ENCODE results near the gene PRSS23.

- TF ChIP-seq, protein P1, sequence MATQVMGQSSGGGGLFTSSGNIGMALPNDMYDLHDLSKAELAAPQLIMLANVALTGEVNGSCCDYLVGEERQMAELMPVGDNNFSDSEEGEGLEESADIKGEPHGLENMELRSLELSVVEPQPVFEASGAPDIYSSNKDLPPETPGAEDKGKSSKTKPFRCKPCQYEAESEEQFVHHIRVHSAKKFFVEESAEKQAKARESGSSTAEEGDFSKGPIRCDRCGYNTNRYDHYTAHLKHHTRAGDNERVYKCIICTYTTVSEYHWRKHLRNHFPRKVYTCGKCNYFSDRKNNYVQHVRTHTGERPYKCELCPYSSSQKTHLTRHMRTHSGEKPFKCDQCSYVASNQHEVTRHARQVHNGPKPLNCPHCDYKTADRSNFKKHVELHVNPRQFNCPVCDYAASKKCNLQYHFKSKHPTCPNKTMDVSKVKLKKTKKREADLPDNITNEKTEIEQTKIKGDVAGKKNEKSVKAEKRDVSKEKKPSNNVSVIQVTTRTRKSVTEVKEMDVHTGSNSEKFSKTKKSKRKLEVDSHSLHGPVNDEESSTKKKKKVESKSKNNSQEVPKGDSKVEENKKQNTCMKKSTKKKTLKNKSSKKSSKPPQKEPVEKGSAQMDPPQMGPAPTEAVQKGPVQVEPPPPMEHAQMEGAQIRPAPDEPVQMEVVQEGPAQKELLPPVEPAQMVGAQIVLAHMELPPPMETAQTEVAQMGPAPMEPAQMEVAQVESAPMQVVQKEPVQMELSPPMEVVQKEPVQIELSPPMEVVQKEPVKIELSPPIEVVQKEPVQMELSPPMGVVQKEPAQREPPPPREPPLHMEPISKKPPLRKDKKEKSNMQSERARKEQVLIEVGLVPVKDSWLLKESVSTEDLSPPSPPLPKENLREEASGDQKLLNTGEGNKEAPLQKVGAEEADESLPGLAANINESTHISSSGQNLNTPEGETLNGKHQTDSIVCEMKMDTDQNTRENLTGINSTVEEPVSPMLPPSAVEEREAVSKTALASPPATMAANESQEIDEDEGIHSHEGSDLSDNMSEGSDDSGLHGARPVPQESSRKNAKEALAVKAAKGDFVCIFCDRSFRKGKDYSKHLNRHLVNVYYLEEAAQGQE (IDR thresholded peaks at IDR 0.05; ENCODE audit: low read depth), result no peak
- no peak for TF ChIP-seq EP300 (IDR thresholded peaks at IDR 0.05; ENCODE audit: borderline replicate concordance)
- TF ChIP-seq YY1 (IDR thresholded peaks at IDR 0.05; ENCODE audit: low read depth), result no peak
- TF ChIP-seq TAF1 (IDR thresholded peaks at IDR 0.05; ENCODE audit: low read depth), result no peak
- no peak for TF ChIP-seq FOXM1 (IDR thresholded peaks at IDR 0.05; ENCODE audit: borderline replicate concordance, low read depth)
- TF ChIP-seq TCF12 (IDR thresholded peaks at IDR 0.05; ENCODE audit: low read depth), result no peak
- no peak for TF ChIP-seq NFIC (IDR thresholded peaks at IDR 0.05)
- TF ChIP-seq, protein P2, sequence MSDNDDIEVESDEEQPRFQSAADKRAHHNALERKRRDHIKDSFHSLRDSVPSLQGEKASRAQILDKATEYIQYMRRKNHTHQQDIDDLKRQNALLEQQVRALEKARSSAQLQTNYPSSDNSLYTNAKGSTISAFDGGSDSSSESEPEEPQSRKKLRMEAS (IDR thresholded peaks at IDR 0.05), result no peak
- TF ChIP-seq USF1 (IDR thresholded peaks at IDR 0.05), result no peak
- no peak for TF ChIP-seq RAD21 (IDR thresholded peaks at IDR 0.05; ENCODE audit: low read depth)
- no peak for TF ChIP-seq EGR1 (IDR thresholded peaks at IDR 0.05)
- no peak for TF ChIP-seq CEBPB (IDR thresholded peaks at IDR 0.05)
- TF ChIP-seq ZBTB7A (IDR thresholded peaks at IDR 0.05; ENCODE audit: low read depth), result no peak
These were observed 8.2 kb upstream of the PRSS23 start for GRCh38 chr11:86792150-86792549.

All from Ishikawa (cell line).